Gastrocnemius medialis (tissue), 4 donors: ENCODE measurements around the gene CACNA1F. TPM values are rescaled to one million over a fixed set of nuclear protein-coding genes. Genes with fewer than 3 reads are reported as not detected.
A peak's percentile ranks its signal among the peaks of the same experiment; 100 is the strongest.

Experiments used
- ATAC-seq, 2 donors: fragments of 150-250 bp; one replicate each; pipeline ENCODE4 v1.9.1; 2016
- DNase-seq, 2 donors: peaks; one replicate each; pipeline ENCODE4 v3.0.0-alpha.2; 2019
- H3K27ac ChIP-seq, 4 donors: fragments of 200-600 bp; sonication (generic); 1 replicate in 1 of 4; 2 replicates in 3 of 4; pipeline ENCODE4 v1.5.1; 2016 to 2018; ENCODE audit warnings: mild to moderate bottlenecking in 2 of 4, moderate library complexity in 1 of 4
- H3K27me3 ChIP-seq, 3 donors: fragments of 200-600 bp; sonication (generic) in 2 of 3; 1 replicate in 1 of 3; 2 replicates in 2 of 3; pipeline versions ENCODE4 v1.5.1 to v1.6.0; 2016 to 2019; ENCODE audit warnings: mild to moderate bottlenecking in 1 of 3, moderate library complexity in 1 of 3
- H3K36me3 ChIP-seq, 2 donors: fragments of 200-600 bp; sonication (generic) in 1 of 2; one replicate each; pipeline ENCODE4 v1.5.1; 2017 to 2018
- H3K4me1 ChIP-seq, 2 donors: fragments of 200-600 bp; sonication (generic) in 1 of 2; one replicate each; pipeline ENCODE4 v1.5.1; 2016 to 2017; ENCODE audit warnings: mild to moderate bottlenecking in 2 of 2
- H3K4me3 ChIP-seq, 4 donors: fragments of 200-600 bp; sonication (generic) in 3 of 4; 1 replicate in 1 of 4; 2 replicates in 3 of 4; pipeline ENCODE4 v1.5.1; 2016 to 2019; ENCODE audit warnings: mild to moderate bottlenecking in 2 of 4
- H3K9me3 ChIP-seq, 3 donors: fragments of 200-600 bp; sonication (generic) in 2 of 3; 1 replicate in 1 of 3; 2 replicates in 2 of 3; pipeline ENCODE4 v1.5.1; 2016 to 2019
- POLR2A ChIP-seq, 2 donors: fragments of 450-650 bp; IDR thresholded peaks; one replicate each; pipeline ENCODE4 v1.6.1; 2017; ENCODE audit warnings: antibody characterized with exemption in 2 of 2, mild to moderate bottlenecking in 2 of 2, moderate library complexity in 2 of 2
- in situ Hi-C, 4 donors: fragments of 200-750 bp; cut with MboI; loops; one replicate each; pipeline versions ENCODE4 v1.15.0 to v1.8.0; 2017; ENCODE audit warnings: low sequenced_read_pairs in 4 of 4
- intact Hi-C: fragments of 100-400 bp; cut with DNase I; formaldehyde crosslinking; loops from one replicate; pipeline ENCODE4 v1.15.1; 2023; ENCODE audit warnings: low total_unique reads
- total RNA-seq, 4 donors: library from RNA; depleted of rRNA; stranded (reverse); fragments of >200 nt; gene quantifications; one replicate each; pipeline versions ENCODE4 v1.1.0 to v1.2.3, GENCODE V29; 2016
- TF ChIP-seq, protein P1 (sequence below), 5 experiments: fragments of 450-650 bp in 3 of 5; fragments of 200-600 bp in 2 of 5; sonication (generic) in 2 of 5; IDR thresholded peaks in 4 of 5; conservative IDR thresholded peaks in 1 of 5; 1 replicate in 4 of 5; 2 replicates in 1 of 5; pipeline ENCODE4 v1.5.1; 2016 to 2019; ENCODE audit warnings: antibody characterized with exemption in 5 of 5, mild to moderate bottlenecking in 3 of 5, moderate library complexity in 3 of 5

CACNA1F gene
- total RNA-seq, 4 donors from 2014 or later = not detected

DNA sequence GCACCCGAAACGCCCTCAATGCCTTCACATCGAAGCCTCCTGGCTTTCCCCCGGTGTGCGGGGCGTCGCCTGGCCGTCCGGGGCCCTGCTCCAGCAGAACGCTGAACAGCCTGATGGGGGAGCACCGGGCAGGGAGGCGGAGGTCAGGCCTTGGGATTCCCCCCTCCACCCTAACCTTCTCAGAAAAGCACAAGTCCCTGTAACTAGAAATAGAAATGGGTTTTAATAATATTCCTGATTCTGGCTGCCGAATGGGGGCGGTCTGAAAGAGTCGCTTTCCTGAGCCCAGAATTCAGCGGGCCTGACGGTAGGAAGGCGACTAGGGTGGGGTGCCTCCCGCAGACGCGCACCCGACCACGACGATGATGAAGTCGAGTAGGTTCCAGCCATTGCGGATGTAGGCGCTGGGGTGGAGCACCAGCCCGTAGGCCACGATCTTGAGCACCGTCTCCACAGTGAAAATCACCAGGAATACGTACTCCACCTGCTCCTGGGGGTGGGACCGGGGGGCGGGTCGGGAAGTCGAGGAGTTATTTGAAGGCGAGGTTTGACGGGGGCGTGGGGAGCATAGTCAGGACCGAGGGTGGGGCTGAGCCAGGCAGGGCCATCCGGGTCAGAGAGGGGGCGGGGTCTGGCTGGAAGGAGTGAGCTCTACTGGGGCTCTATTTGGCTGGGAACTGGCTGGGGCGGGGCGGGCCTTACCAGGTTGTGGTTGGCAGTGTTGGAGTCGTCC, 2.5 kb downstream of the CACNA1F start:
- in situ Hi-C loops = no loop called here

DNA sequence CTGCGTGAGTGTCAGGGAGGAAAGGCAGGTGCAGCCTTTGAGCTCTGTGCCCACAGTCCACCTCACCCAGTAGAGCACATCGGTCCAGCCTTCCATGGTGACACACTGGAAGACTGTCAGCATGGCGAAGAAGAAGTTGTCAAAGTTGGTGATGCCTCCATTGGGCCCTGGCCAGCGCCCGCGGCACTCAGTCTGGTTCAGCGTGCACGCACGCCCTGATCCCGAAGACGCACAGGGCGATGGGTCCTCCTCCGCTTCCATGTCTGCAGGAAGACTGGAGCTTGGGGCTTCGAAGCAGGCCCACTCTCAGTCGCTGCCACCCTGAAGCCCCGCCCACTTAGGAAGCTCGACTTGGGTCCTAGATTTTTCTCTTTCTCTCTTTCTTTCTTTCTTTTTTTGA, 5.0 kb downstream of the CACNA1F start:
- no peak overlapping the region for H3K27ac ChIP-seq
- H3K36me3 ChIP-seq = no peaks in the 10 kb centered on the region
- peaks cover 0 to 3% (median 0%) of the 10 kb centered on the region in 3 donors for H3K27me3 ChIP-seq
- no peaks in the 10 kb centered on the region for H3K9me3 ChIP-seq
- TF ChIP-seq, protein P1, sequence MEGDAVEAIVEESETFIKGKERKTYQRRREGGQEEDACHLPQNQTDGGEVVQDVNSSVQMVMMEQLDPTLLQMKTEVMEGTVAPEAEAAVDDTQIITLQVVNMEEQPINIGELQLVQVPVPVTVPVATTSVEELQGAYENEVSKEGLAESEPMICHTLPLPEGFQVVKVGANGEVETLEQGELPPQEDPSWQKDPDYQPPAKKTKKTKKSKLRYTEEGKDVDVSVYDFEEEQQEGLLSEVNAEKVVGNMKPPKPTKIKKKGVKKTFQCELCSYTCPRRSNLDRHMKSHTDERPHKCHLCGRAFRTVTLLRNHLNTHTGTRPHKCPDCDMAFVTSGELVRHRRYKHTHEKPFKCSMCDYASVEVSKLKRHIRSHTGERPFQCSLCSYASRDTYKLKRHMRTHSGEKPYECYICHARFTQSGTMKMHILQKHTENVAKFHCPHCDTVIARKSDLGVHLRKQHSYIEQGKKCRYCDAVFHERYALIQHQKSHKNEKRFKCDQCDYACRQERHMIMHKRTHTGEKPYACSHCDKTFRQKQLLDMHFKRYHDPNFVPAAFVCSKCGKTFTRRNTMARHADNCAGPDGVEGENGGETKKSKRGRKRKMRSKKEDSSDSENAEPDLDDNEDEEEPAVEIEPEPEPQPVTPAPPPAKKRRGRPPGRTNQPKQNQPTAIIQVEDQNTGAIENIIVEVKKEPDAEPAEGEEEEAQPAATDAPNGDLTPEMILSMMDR (IDR thresholded peaks at IDR 0.05 in 4 of 5, conservative IDR thresholded peaks at IDR 0.05 in 1 of 5) = no peak
- TF ChIP-seq POLR2A (IDR thresholded peaks at IDR 0.05) = no peak
- DNase-seq (no peak), ATAC-seq (no peak)
- no peak overlapping the region for H3K4me3 ChIP-seq
- no peaks in the 10 kb centered on the region for H3K4me1 ChIP-seq
- intact Hi-C loops (no loop called here), in situ Hi-C loops (no loop called here)

More for the DNA sequence above, 2.5 kb downstream of the CACNA1F start:
- Histone ChIP-seq H3K27me3 (peaks cover 0 to 3% (median 0%) of the 10 kb centered on the region in 3 donors), H3K4me3 (peak overlapping the region in 3 of 4 donors; percentile 33 to 40 (median 39)), H3K36me3 (no peaks in the 10 kb centered on the region), H3K4me1 (no peaks in the 10 kb centered on the region), H3K27ac (no peak overlapping the region), H3K9me3 (no peaks in the 10 kb centered on the region)
- TF ChIP-seq, protein P1 (IDR thresholded peaks at IDR 0.05 in 4 of 5, conservative IDR thresholded peaks at IDR 0.05 in 1 of 5) = no peak
- no peak for TF ChIP-seq POLR2A (IDR thresholded peaks at IDR 0.05)
- peak; percentile 16 to 22 for DNase-seq
- intact Hi-C loops = no loop called here
- no peak for ATAC-seq

DNA sequence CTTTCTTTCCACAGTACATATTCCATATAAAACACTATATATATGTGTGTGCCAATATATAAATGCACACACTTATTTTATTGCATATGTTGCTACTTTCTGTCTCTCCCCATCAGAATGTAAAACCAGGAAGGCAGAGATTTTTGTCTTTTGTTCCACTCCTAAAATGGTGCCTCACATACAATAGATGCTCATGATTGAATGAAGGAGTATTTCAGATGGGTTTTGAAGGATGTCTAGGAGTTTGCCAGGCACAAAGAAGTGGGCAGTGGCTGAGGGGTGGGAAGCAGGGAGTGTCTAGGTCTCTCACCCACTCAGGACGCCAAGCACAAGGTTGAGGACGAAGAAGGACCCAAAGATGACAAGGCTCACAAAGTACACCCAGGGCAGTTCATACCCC, 5.4 kb downstream of the CACNA1F start:
- Histone ChIP-seq H3K27ac (no peak overlapping the region), H3K27me3 (peaks cover 0 to 3% (median 0%) of the 10 kb centered on the region in 3 donors), H3K4me1 (no peaks in the 10 kb centered on the region), H3K36me3 (no peaks in the 10 kb centered on the region), H3K9me3 (no peaks in the 10 kb centered on the region), H3K4me3 (no peak overlapping the region)
- intact Hi-C loops = no loop called here
- in situ Hi-C loops = no loop called here
- ATAC-seq (no peak), DNase-seq (no peak)
- TF ChIP-seq, protein P1 (IDR thresholded peaks at IDR 0.05 in 4 of 5, conservative IDR thresholded peaks at IDR 0.05 in 1 of 5) = no peak
- TF ChIP-seq POLR2A (IDR thresholded peaks at IDR 0.05) = no peak

DNA sequence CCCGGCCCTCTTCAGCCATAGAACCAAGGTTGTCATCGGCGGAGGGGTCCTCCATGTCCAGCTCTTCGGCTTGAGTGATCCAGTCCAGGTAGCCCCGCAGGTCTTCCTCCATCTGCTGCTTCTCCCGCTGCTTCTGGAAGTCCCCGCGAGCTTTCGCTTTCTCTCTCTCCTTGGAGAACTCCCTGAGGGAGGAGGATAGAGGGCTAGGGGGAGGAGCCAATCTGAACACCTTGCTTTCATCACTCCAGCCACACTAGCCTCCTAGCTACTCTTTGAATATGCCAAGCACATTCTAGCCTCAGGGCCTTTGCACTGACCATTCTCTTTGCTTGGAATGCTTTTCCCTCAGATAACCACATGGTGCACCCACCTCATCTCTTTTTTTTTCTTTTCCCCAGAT, 6.2 kb downstream of the CACNA1F start:
- no peaks in the 10 kb centered on the region for H3K4me1 ChIP-seq
- peaks cover 0 to 3% (median 0%) of the 10 kb centered on the region in 3 donors for H3K27me3 ChIP-seq
- no peak for ATAC-seq
- H3K9me3 ChIP-seq = no peaks in the 10 kb centered on the region
- no peaks in the 10 kb centered on the region for H3K36me3 ChIP-seq
- no peak for DNase-seq
- H3K4me3 ChIP-seq = no peak overlapping the region
- in situ Hi-C loops (no loop called here), intact Hi-C loops (no loop called here)
- TF ChIP-seq POLR2A (IDR thresholded peaks at IDR 0.05) = no peak
- TF ChIP-seq, protein P1 (IDR thresholded peaks at IDR 0.05 in 4 of 5, conservative IDR thresholded peaks at IDR 0.05 in 1 of 5) = no peak
- no peak overlapping the region for H3K27ac ChIP-seq
